ENCODE results near the gene AHNAK2.
"Not testable (repeated sequence)": the region's sequence is repeated elsewhere in the genome, so short reads cannot be mapped to it uniquely, and the experiment has no call there.

AHNAK2 gene

DNA sequence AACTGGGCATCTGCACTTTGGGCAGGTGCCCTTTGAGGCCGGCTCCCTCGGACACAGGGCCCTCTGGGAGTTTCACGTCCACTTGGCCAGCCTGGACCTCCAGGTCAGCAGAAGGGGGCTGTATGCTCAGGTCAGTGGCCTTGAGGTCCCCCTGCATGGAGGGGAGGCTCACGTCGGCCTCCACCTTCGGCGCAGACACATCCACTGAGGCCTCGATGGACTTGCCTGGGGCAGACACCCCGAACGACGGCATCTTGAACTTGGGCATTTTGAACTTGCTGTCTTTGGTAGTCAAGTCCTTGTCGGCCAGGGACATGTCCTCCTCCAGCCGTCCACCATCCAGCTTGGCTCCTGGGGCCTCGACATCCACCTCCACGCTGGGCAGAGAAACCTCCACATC, 27.5 kb downstream of the AHNAK2 start:
- H3K4me1 Mint-ChIP-seq; H3K27me3 Mint-ChIP-seq; H3K9me3 Mint-ChIP-seq; H3K4me3 Mint-ChIP-seq; H3K36me3 Mint-ChIP-seq; ATAC-seq (replicated peaks); DNase-seq; H3K27ac Mint-ChIP-seq: not testable (repeated sequence)

DNA sequence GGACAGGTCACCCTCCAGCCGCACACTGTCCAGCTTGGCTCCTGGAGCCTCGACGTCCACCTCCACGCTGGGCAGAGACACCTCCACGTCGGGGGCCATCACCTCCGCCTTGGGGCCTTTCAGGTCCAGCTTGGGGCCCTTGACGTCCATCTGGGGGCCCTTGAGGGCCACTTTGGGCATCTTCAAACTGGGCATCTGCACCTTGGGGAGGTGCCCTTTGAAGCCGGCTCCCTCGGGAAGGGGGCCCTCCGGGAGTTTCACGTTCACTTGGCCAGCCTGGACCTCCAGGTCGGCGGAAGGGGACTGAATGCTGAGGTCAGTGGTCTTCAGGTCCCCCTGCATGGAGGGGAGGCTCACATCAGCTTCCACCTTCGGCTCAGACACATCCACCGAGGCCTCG, 28.2 kb downstream of the AHNAK2 start:
- H3K36me3 Mint-ChIP-seq: peaks cover 1 to 3% of the 10 kb centered on the region in 2 donors
- H3K27me3 Mint-ChIP-seq: no peaks in the 10 kb centered on the region
- H3K4me3 Mint-ChIP-seq: no peak overlapping the region
- DNase-seq: no peak
- no peak overlapping the region for H3K27ac Mint-ChIP-seq
- no peak for ATAC-seq (replicated peaks)
- no peaks in the 10 kb centered on the region for H3K9me3 Mint-ChIP-seq
- peaks cover 0 to 5% of the 10 kb centered on the region in 2 donors for H3K4me1 Mint-ChIP-seq

DNA sequence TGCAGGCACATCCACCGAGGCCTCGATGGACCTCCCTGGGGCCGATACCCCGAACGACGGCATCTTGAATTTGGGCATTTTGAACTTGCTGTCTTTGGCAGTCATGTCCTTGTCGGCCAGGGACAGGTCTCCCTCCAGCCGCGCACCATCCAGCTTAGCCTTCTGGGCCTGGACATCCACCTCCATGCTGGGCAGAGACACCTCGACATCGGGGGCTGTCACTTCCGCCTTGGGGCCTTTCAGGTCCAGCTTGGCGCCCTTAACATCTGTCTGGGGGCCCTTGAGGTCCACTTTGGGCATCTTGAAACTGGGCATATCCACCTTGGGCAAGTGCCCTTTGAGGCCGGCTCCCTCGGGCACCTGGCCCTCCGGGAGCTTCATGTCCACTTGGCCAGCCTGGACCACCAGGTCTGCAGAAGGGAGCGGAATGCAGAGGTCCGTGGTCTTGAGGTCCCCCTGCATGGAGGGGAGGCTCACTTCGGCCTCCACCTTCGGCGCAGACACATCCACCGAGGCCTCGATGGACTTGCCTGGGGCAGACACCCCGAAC, 28.7 kb downstream of the AHNAK2 start:
- DNase-seq; ATAC-seq (replicated peaks); H3K4me1 Mint-ChIP-seq; H3K4me3 Mint-ChIP-seq; H3K27ac Mint-ChIP-seq; H3K27me3 Mint-ChIP-seq; H3K9me3 Mint-ChIP-seq; H3K36me3 Mint-ChIP-seq: not testable (repeated sequence)

GRCh38 chr14:104948736-104949031, 29.5 kb downstream of the AHNAK2 start:
- no peak for ATAC-seq (replicated peaks)
- Mint-ChIP-seq H3K4me3 (no peak overlapping the region), H3K9me3 (no peaks in the 10 kb centered on the region), H3K36me3 (peaks cover 1 to 3% of the 10 kb centered on the region in 2 donors), H3K4me1 (peaks cover 0 to 5% of the 10 kb centered on the region in 2 donors), H3K27me3 (no peaks in the 10 kb centered on the region), H3K27ac (no peak overlapping the region)
- DNase-seq: no peak

DNA sequence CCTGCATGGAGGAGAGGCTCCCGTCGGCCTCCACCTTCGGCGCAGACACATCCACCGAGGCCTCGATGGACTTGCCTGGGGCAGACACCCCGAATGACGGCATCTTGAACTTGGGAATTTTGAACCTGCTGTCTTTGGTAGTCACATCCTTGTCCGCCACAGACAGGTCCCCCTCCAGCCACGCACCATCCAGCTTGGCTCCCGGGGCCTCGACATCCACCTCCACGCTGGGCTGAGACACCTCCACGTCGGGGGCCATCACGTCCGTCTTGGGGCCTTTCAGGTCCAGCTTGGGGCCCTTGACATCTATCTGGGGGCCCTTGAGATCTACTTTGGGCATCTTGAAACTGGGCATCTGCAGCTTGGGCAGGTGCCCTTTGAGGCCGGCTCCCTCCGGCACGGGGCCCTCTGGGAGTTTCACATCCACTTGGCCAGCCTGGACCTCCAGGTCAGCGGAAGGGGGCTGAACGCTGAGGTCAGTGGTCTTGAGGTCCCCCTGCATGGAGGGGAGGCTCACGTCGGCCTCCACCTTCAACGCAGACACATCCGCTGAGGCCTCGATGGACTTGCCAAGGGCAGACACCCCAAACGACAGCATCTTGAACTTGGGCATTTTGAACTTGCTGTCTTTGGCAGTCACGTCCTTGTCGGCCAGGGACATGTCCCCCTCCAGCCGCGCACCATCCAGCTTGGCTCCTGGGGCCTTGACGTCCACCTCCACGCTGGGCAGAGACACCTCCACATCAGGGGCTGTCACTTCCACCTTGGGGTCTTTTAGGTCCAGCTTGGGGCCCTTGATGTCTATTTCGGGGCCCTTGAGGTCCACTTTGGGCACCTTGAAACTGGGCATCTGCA, 30.1 kb downstream of the AHNAK2 start:
- not testable (repeated sequence) for H3K9me3 Mint-ChIP-seq; ATAC-seq (replicated peaks); H3K4me3 Mint-ChIP-seq; H3K36me3 Mint-ChIP-seq; H3K27me3 Mint-ChIP-seq; H3K27ac Mint-ChIP-seq; H3K4me1 Mint-ChIP-seq; DNase-seq

- not testable (repeated sequence) for H3K4me1 Mint-ChIP-seq; DNase-seq; H3K4me3 Mint-ChIP-seq; H3K9me3 Mint-ChIP-seq; H3K36me3 Mint-ChIP-seq; H3K27ac Mint-ChIP-seq; ATAC-seq (replicated peaks); H3K27me3 Mint-ChIP-seq
Measured at GRCh38 chr14:104947201-104947600, 31.0 kb downstream of the AHNAK2 start.

GRCh38 chr14:104945986-104946965, 31.9 kb downstream of the AHNAK2 start:
- not testable (repeated sequence) for H3K9me3 Mint-ChIP-seq; ATAC-seq (replicated peaks); DNase-seq; H3K36me3 Mint-ChIP-seq; H3K4me3 Mint-ChIP-seq; H3K4me1 Mint-ChIP-seq; H3K27ac Mint-ChIP-seq; H3K27me3 Mint-ChIP-seq

DNA sequence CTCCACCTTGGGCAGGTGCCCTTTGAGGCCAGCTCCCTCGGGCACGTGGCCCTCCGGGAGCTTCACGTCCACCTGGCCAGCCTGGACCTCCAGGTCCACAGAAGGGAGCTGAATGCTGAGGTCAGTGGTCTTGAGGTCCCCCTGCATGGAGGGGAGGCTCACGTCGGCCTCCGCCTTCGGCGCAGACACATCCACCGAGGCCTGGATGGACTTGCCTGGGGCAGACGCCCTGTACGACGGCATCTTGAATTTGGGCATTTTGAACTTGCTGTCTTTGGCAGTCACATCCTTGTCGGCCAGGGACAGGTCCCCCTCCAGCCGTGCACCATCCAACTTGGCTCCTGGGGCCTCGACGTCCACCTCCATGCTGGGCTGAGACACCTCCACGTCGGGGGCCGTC, 32.9 kb downstream of the AHNAK2 start:
- H3K27ac Mint-ChIP-seq; H3K36me3 Mint-ChIP-seq; ATAC-seq (replicated peaks); H3K4me1 Mint-ChIP-seq; DNase-seq; H3K4me3 Mint-ChIP-seq; H3K9me3 Mint-ChIP-seq; H3K27me3 Mint-ChIP-seq: not testable (repeated sequence)

DNA sequence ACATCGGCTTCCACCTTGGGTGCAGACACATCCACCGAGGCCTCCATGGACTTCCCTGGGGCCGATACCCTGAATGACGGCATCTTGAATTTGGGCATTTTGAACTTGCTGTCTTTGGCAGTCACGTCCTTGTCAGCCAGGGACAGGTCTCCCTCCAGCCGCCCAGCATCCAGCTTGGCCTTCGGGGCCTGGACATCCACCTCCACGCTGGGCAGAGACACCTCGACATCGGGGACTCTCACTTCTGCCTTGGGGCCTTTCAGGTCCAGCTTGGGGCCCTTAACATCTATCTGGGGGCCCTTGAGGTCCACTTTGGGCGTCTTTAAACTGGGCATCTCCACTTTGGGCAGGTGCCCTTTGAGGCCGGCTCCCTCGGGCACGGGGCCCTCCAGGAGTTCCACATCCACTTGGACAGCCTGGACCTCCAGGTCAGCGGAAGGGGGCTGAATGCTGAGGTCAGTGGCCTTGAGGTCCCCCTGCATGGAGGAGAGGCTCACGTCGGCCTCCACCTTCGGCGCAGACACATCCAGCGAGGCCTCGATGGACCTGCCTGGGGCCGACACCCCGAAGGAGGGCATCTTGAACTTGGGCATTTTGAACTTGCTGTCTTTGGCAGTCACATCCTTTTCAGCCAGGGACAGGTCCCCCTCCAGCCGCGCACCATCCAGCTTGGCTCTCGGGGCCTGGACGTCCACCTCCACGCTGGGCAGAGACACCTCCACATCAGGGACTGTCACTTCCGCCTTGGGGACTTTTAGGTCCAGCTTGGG, 33.6 kb downstream of the AHNAK2 start:
- not testable (repeated sequence) for H3K27ac Mint-ChIP-seq; H3K4me3 Mint-ChIP-seq; H3K9me3 Mint-ChIP-seq; DNase-seq; ATAC-seq (replicated peaks); H3K4me1 Mint-ChIP-seq; H3K36me3 Mint-ChIP-seq; H3K27me3 Mint-ChIP-seq

DNA sequence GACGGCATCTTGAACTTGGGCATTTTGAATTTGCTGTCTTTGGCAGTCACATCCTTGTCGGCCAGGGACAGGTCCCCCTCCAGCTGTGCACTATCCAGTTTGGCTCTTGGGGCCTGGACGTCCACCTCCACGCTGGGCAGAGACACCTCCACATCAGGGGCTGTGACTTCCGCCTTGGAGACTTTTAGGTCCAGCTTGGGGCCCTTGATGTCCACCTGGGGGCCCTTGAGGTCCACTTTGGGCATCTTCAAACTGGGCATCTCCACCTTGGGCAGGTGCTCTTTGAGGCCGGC, 34.2 kb downstream of the AHNAK2 start:
- ATAC-seq (replicated peaks); H3K36me3 Mint-ChIP-seq; H3K9me3 Mint-ChIP-seq; DNase-seq; H3K4me3 Mint-ChIP-seq; H3K4me1 Mint-ChIP-seq; H3K27ac Mint-ChIP-seq; H3K27me3 Mint-ChIP-seq: not testable (repeated sequence)

DNA sequence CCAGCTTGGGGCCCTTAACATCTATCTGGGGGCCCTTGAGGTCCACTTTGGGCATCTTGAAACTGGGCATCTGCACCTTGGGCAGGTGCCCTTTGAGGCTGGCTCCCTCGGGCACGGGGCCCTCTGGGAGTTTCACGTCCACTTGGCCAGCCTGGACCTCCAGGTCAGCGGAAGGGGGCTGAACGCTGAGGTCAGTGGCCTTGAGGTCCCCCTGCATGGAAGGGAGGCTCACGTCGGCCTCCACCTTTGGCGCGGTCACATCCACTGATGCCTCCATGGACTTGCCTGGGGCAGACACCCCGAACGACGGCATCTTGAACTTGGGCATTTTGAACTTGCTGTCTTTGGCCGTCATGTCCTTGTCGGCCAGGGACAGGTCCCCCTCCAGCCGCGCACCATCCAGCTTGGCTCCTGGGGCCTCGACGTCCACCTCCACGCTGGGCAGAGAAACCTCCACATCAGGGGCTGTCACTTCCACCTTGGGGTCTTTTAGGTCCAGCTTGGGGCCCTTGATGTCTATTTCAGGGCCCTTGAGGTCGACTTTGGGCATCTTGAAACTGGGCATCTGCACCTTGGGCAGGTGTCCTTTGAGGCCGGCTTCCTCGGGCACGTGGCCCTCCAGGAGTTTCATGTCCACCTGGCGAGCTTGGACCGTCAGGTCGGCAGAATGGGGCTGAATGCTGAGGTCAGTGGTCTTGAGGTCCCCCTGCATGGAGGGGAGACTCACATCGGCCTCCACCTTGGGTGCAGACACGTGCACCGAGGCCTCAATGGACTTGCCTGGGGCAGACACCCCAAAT, 34.8 kb downstream of the AHNAK2 start:
- H3K4me1 Mint-ChIP-seq; ATAC-seq (replicated peaks); DNase-seq; H3K36me3 Mint-ChIP-seq; H3K27me3 Mint-ChIP-seq; H3K27ac Mint-ChIP-seq; H3K4me3 Mint-ChIP-seq; H3K9me3 Mint-ChIP-seq: not testable (repeated sequence)

GRCh38 chr14:104942586-104942985, 35.6 kb downstream of the AHNAK2 start:
- Mint-ChIP-seq H3K9me3 (no peaks in the 10 kb centered on the region), H3K4me3 (no peak overlapping the region), H3K4me1 (no peaks in the 10 kb centered on the region), H3K36me3 (peaks cover 0 to 1% of the 10 kb centered on the region in 2 donors), H3K27ac (no peak overlapping the region), H3K27me3 (no peaks in the 10 kb centered on the region)
- DNase-seq: no peak
- ATAC-seq (replicated peaks): no peak

DNA sequence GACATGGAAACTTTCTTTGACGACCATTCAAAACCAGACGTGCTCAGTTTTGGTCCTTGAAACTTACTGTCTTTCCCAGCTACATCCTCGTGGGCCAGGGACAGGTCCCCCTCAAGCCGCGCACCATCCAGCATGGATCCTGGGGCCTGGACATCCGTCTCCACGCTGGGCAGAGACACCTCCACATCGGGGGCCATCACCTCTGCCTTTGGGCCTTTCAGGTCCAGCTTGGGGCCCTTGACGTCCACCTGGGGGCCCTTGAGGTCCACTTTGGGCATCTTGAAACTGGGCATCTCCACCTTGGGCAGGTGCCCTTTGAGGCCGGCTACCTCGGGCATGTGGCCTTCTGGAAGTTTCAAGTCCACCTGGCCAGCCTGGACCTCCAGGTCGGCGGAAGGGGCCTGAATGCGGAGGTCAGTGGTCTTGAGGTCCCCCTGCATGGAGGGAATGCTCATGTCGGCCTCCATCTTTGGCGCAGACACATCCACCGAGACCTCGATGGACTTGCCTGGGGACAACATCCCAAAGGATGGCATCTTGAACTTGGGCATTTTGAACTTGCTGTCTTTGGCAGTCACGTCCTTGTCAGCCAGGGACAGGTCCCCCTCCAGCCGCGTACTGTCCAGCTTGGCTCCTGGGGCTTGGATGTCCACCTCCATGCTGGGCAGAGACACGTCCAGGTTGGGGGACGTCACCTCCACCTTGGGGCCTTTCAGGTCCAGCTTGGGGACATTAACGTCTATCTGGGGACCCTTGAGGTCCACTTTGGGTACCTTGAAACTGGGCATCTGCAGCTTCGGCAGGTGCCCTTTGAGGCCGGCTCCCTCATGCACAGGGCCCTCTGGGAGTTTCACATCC, 36.4 kb downstream of the AHNAK2 start:
- no peak overlapping the region for H3K27ac Mint-ChIP-seq
- no peak for ATAC-seq (replicated peaks)

More for the DNA sequence above, 36.4 kb downstream of the AHNAK2 start:
- H3K9me3 Mint-ChIP-seq: no peaks in the 10 kb centered on the region
- DNase-seq: no peak
- peaks cover 0 to 1% of the 10 kb centered on the region in 2 donors for H3K36me3 Mint-ChIP-seq
- H3K4me1 Mint-ChIP-seq: peaks cover 0 to 4% of the 10 kb centered on the region in 2 donors
- H3K27me3 Mint-ChIP-seq: no peaks in the 10 kb centered on the region
- no peak overlapping the region for H3K4me3 Mint-ChIP-seq

All from stimulated activated naive B cell treated with anti-CD40 and anti-IgM and Interleukin-4, amounts not matched to agents 10 μg/mL and 1 μg/mL and 100 μg/mL, for 72 hours (primary cell).